ENCODE measurements around the gene MAD1L1. TPM values are rescaled to one million over a fixed set of nuclear protein-coding genes. Genes with fewer than 3 reads are reported as not detected.

Gene MAD1L1
- total and polyA plus RNA-seq, 2 donors (not counting 3 experiments of a cell fraction or from before 2014, with no cell fraction given) = 34.1 to 42.3 TPM

DNA sequence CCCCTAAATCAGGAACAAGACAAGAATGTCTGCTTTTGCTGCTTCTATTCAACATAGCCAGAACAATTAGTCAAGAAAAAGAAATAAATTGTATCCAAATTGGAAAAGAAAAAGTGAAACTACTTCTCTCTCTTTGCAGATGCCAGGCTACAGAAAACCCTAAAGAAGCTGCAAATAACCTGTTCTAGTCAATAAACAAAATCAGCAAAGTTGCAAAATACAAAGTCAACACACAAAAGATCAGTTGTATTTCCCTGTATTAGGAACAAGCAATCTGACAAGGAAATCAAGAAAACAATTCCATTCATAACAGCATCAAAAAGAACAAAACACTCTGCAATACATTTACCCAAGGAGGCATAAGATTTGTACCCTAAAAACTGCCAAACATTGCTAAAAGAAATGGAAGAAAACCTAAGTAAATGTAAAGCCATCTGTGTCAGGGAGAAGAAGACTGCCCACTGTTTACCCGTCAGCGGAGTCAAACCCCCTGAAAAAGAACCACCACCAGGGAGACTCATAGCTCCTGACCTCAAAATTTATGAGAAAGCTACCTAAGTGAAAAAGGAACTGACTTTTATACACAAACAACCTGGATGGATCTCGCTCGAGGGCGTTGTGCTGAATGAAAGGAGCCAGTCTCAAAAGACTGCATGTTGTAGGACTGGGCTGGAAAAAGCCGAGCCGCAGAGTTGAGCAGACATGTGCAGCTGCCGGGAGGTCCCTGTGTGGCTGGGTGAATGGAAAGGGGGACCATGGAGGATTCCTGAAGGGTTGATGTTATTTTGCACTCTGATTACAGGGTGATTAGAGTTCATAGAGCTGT, 263.1 kb downstream of the MAD1L1 start:
- no peak overlapping the region for H3K9ac ChIP-seq (replicated peaks; ENCODE audit: extremely low read depth, insufficient read depth, low read length)
- TF ChIP-seq FOS (IDR thresholded peaks at IDR 0.05; ENCODE audit: borderline replicate concordance, insufficient read depth, low read length) = no peak
- TF ChIP-seq, protein P1, sequence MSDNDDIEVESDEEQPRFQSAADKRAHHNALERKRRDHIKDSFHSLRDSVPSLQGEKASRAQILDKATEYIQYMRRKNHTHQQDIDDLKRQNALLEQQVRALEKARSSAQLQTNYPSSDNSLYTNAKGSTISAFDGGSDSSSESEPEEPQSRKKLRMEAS (IDR thresholded peaks at IDR 0.05; ENCODE audit: insufficient read depth, insufficient read length) = no peak
- TF ChIP-seq JUN (IDR thresholded peaks at IDR 0.05; ENCODE audit: borderline replicate concordance, insufficient read depth, insufficient read length, low read depth) = no peak
- no peak for TF ChIP-seq POLR2A (IDR thresholded peaks at IDR 0.05; ENCODE audit: low read depth, low read length)
- no peak for TF ChIP-seq EZH2 (IDR thresholded peaks at IDR 0.05; ENCODE audit: borderline replicate concordance, low read depth, low read length, severe bottlenecking)
- no peaks in the 10 kb centered on the region for H4K20me1 ChIP-seq (replicated peaks; ENCODE audit: control insufficient read depth, extremely low read depth, insufficient read depth, low read length)
- no peak overlapping the region for H2AFZ ChIP-seq (ENCODE audit: low read depth, low read length)
- POLR2A ChIA-PET = no interaction called here
- no peak overlapping the region for H3K27ac ChIP-seq (ENCODE audit: insufficient read depth, low read depth, low read length)
- no peaks in the 10 kb centered on the region for H3K27me3 ChIP-seq (ENCODE audit: control insufficient read depth in 2 of 2, insufficient read depth in 2 of 2, low read length in 2 of 2)
- dilution Hi-C loops (cut with MboI; ENCODE audit: extremely low pct_ligation_motif_present, low sequenced_read_pairs) = no loop called here
- no peaks in the 10 kb centered on the region for H3K9me3 ChIP-seq (replicated peaks; ENCODE audit: control insufficient read depth, insufficient read depth, low read length)
- intact Hi-C loops (cut with micrococcal nuclease) = no loop called here
- no peak overlapping the region for H3K4me2 ChIP-seq (ENCODE audit: insufficient read depth, low read length)
- CTCF ChIA-PET = interaction anchor here (1.0 to 1.3 kb wide), 2 partner anchors 9 to 16 kb away, joined by 3 read pairs; no protein-coding TSS in a partner anchor
- no peaks in the 10 kb centered on the region for H3K36me3 ChIP-seq (ENCODE audit: control insufficient read depth in 2 of 2, extremely low read depth in 1 of 2, insufficient read depth in 2 of 2, low read length in 2 of 2)
- H3K9me1 ChIP-seq (replicated peaks; ENCODE audit: control insufficient read depth, extremely low read depth, insufficient read depth, low read length) = no peaks in the 10 kb centered on the region
- DNase-seq (ENCODE audit: low read depth, low spot score) = no peak
- no peaks in the 10 kb centered on the region for H3K4me1 ChIP-seq (ENCODE audit: control insufficient read depth, extremely low read depth, insufficient read depth, low read length)
- FAIRE-seq = no peak
- no TSS peak for BruUV-seq (replicated peaks)
- no peak overlapping the region for H3K4me3 ChIP-seq (replicated peaks in 1 of 3; ENCODE audit: insufficient read depth in 1 of 3, low read depth in 1 of 3, low read length in 3 of 3)
- H3K79me2 ChIP-seq (ENCODE audit: control insufficient read depth, insufficient read depth, low read length) = no peaks in the 10 kb centered on the region

DNA sequence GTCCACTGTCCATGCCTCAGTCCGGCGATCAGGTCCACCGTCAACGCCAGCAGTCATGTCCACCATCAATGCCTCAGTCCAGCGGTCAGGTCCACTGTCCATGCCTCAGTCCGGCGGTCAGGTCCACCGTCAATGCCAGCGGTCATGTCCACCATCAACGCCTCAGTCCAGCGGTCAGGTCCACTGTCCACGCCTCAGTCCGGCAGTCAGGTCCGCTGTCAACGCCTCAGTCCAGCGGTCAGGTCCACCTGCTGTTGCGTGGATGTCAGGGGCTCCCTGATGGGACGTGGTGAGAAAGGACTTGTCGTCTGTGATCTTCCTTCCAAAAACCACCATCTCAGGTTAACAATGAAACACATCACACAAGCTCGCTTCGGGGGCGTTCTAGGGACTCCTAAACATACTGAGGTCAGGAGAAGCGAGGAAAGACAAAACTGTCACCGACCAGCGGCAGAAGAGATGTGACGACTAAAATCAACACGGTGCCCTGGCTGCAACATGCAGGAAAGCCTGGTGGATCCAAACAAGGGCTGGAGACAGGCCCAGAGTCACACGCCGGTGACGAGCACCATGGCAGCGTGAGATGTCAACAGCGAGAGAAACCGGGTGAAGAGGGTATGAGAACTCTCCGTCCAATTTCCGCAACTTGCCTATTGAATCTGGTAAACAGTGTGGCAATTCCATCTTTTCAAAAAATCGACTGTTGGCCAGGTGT, 264.2 kb downstream of the MAD1L1 start:
- Histone ChIP-seq H3K9me1 (replicated peaks; ENCODE audit: control insufficient read depth, extremely low read depth, insufficient read depth, low read length) (no peaks in the 10 kb centered on the region), H3K27ac (ENCODE audit: insufficient read depth, low read depth, low read length) (no peak overlapping the region), H3K4me1 (ENCODE audit: control insufficient read depth, extremely low read depth, insufficient read depth, low read length) (no peaks in the 10 kb centered on the region), H3K27me3 (ENCODE audit: control insufficient read depth in 2 of 2, insufficient read depth in 2 of 2, low read length in 2 of 2) (no peaks in the 10 kb centered on the region), H3K4me2 (ENCODE audit: insufficient read depth, low read length) (no peak overlapping the region), H3K36me3 (ENCODE audit: control insufficient read depth in 2 of 2, extremely low read depth in 1 of 2, insufficient read depth in 2 of 2, low read length in 2 of 2) (no peaks in the 10 kb centered on the region), H3K9ac (replicated peaks; ENCODE audit: extremely low read depth, insufficient read depth, low read length) (no peak overlapping the region), H3K79me2 (ENCODE audit: control insufficient read depth, insufficient read depth, low read length) (no peaks in the 10 kb centered on the region), H3K4me3 (replicated peaks in 1 of 3; ENCODE audit: insufficient read depth in 1 of 3, low read depth in 1 of 3, low read length in 3 of 3) (no peak overlapping the region), H4K20me1 (replicated peaks; ENCODE audit: control insufficient read depth, extremely low read depth, insufficient read depth, low read length) (no peaks in the 10 kb centered on the region), H3K9me3 (replicated peaks; ENCODE audit: control insufficient read depth, insufficient read depth, low read length) (no peaks in the 10 kb centered on the region), H2AFZ (ENCODE audit: low read depth, low read length) (no peak overlapping the region)
- ChIA-PET CTCF (no interaction called here), POLR2A (no interaction called here)
- FAIRE-seq (no peak), DNase-seq (ENCODE audit: low read depth, low spot score) (no peak)
- dilution Hi-C loops (cut with MboI; ENCODE audit: extremely low pct_ligation_motif_present, low sequenced_read_pairs) = no loop called here
- TF ChIP-seq POLR2AphosphoS5 (IDR thresholded peaks at IDR 0.05; ENCODE audit: insufficient read depth, low read depth, low read length) (no peak), MYC (IDR thresholded peaks at IDR 0.05; ENCODE audit: low read depth, low read length) (no peak), FOS (IDR thresholded peaks at IDR 0.05; ENCODE audit: borderline replicate concordance, insufficient read depth, low read length) (no peak), JUN (IDR thresholded peaks at IDR 0.05; ENCODE audit: borderline replicate concordance, insufficient read depth, insufficient read length, low read depth) (no peak), GATA2 (IDR thresholded peaks at IDR 0.05; ENCODE audit: insufficient read depth, insufficient read length, low read depth, low read length) (no peak), EZH2 (IDR thresholded peaks at IDR 0.05; ENCODE audit: borderline replicate concordance, low read depth, low read length, severe bottlenecking) (no peak), POLR2A (IDR thresholded peaks at IDR 0.05; ENCODE audit: low read depth, low read length) (no peak)
- TF ChIP-seq, protein P2, sequence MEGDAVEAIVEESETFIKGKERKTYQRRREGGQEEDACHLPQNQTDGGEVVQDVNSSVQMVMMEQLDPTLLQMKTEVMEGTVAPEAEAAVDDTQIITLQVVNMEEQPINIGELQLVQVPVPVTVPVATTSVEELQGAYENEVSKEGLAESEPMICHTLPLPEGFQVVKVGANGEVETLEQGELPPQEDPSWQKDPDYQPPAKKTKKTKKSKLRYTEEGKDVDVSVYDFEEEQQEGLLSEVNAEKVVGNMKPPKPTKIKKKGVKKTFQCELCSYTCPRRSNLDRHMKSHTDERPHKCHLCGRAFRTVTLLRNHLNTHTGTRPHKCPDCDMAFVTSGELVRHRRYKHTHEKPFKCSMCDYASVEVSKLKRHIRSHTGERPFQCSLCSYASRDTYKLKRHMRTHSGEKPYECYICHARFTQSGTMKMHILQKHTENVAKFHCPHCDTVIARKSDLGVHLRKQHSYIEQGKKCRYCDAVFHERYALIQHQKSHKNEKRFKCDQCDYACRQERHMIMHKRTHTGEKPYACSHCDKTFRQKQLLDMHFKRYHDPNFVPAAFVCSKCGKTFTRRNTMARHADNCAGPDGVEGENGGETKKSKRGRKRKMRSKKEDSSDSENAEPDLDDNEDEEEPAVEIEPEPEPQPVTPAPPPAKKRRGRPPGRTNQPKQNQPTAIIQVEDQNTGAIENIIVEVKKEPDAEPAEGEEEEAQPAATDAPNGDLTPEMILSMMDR (IDR thresholded peaks at IDR 0.05; ENCODE audit: extremely low read depth in 1 of 2, insufficient read depth in 1 of 2, low read depth in 1 of 2, low read length in 2 of 2) = no peak
- TF ChIP-seq, protein P1 (IDR thresholded peaks at IDR 0.05; ENCODE audit: insufficient read depth, insufficient read length) = no peak
- BruUV-seq (replicated peaks) = no TSS peak
- intact Hi-C loops (cut with micrococcal nuclease) = no loop called here
